Measurements from ENCODE around the gene LIPC.

DNA sequence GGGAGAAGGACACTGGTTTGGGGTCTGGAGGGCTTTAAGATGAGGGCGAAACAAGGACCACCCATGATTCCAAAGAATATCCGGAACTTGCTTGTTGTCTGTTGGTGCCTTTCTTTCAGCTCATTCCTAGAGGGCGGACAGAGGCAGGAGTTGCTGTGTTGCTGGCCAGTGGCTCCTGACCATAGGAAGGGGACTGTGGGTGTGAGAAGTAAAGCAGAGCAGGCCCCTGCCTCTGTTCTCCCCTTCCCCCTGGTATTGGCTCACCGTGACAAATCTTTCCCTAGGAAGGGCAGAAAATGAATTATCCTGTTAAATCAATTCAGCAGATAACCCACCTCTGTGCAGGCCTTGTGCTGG lies 89.1 kb downstream of the LIPC start:
- TF ChIP-seq, protein P1, sequence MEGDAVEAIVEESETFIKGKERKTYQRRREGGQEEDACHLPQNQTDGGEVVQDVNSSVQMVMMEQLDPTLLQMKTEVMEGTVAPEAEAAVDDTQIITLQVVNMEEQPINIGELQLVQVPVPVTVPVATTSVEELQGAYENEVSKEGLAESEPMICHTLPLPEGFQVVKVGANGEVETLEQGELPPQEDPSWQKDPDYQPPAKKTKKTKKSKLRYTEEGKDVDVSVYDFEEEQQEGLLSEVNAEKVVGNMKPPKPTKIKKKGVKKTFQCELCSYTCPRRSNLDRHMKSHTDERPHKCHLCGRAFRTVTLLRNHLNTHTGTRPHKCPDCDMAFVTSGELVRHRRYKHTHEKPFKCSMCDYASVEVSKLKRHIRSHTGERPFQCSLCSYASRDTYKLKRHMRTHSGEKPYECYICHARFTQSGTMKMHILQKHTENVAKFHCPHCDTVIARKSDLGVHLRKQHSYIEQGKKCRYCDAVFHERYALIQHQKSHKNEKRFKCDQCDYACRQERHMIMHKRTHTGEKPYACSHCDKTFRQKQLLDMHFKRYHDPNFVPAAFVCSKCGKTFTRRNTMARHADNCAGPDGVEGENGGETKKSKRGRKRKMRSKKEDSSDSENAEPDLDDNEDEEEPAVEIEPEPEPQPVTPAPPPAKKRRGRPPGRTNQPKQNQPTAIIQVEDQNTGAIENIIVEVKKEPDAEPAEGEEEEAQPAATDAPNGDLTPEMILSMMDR (IDR thresholded peaks at IDR 0.05), result no peak
- no peak for TF ChIP-seq POLR2A (IDR thresholded peaks at IDR 0.05)

All from thyroid gland (tissue), 4 donors.